HG03280 (cell line): ENCODE results near the gene GBP7.
A peak's percentile ranks its signal among the peaks of the same experiment; 100 is the strongest.

Experiments
- ATAC-seq: cut with Tn5 transposase; IDR thresholded peaks from one replicate; pipeline ENCODE4 v1.9.1; 2021; ENCODE audit warnings: mild to moderate bottlenecking, moderate library complexity; ENCODE audit not compliant: unreplicated experiment

Gene GBP7

GRCh38 chr1:89121641-89122040 lies 54.2 kb downstream of the GBP7 start:
- no peak for ATAC-seq

DNA sequence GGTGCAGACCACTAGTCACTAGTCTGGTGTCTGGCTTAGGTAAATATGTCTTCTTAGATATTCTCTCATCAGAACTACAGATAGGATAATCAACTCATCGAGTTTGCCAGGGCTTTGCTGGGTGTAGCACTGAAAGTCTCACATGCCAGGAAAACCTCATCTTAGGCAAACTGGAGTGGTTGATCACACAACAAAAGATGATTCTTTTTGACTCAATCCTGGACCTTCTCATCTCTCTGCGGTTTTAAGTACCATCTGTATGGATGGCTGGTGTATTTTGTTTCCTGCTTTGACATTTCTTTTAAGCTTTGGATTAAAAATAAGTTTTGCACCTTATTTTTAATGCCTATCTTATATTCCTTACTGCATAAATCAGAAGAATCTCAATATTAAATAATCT lies 61.1 kb downstream of the GBP7 start:
- ATAC-seq: no peak

DNA sequence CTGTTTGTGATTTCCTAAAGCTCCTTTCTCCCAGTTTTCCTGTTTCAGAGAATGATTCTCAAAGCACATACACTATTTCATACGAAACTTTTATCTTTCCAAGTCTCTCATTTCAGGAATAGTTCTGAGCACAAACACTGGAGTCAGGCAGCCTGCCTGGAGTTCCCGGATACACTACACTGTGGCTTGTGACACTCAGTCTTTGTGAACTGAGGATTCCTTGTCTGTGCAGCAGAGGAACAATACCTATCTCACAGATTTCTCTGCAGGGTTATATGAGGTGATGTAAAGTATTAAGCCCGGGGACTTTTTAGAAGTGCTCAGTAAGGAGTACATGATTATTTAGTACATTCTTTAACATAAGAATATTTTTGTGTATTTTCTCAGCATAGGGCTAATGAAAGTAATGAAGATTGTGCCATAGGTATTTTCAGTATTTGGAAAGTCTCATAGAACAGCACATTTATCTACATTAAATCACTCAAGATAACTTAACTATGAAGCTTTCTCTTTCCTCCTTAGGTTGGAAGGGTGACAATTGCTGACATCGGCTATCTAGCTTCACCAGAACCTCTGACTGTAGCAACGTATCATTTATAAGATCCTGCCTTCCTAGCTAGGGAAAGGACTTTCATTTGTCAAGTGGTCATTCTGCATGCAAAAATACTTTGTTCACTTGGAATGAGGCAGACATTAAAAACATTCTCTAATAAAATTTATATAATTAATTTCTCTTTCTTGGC lies 62.8 kb downstream of the GBP7 start:
- ATAC-seq: no peak

DNA sequence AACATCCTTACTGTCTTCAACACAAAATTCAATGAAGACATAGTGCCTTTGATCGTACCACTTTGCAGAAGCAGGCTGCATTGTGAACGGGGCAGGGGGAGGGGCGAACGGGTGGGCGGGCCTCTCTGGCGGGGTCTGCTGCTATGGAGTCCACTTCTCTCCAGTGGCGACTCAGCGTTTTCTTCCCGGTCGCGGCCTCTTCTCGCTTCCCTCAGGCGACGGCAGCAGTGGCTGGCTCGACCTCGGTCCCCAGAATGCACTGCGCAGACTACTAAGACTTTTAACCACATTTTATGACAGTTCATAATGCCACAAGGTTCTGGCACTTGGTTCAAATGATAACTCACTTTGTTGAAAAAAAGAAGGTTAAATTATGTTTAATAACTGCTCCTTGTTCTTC lies 71.1 kb downstream of the GBP7 start:
- ATAC-seq: no peak

GRCh38 chr1:89104147-89104546 lies 71.7 kb downstream of the GBP7 start:
- no peak for ATAC-seq

DNA sequence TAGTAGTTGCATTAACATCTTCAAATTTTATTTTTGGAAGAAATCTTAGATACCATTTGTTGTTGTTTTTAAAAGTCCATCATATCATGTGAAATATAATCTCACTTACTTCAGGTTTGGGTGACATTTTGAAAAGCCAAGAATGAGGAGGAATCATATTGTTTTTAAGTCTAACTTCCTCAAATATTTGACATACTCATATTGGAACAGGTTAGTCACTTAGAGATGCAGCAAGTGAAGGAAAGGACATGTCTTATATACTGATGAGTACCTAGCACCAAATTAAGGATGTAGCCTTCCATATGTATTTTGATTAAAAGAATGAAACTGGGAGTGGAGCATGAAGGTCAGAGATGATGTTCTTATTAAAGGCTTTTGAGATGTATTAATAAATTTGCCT lies 73.8 kb downstream of the GBP7 start:
- no peak for ATAC-seq

- no peak for ATAC-seq
These were observed 75.4 kb downstream of the GBP7 start for GRCh38 chr1:89100412-89100811.

- ATAC-seq: no peak
These were observed 76.9 kb downstream of the GBP7 start for GRCh38 chr1:89098857-89099256.

DNA sequence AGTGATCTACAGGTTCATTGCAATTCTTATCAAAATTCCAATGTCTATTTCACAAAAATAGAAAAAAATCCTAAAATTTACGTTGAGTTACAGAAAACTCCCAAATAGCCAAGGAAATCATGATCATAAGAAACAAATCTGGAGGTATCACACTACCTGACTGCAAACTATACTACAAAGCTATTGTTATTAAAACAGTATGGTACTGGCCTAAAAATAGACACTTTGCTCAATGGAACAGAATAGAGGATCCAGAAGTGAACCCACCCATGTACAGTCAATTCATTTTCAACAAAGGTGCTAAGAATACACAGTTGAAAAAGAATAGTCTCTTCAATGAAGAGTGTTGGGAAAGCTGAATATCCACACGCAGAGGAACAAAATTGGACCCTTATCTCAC lies 80.1 kb downstream of the GBP7 start:
- ATAC-seq: no peak

- no peak for ATAC-seq
These were observed 85.8 kb downstream of the GBP7 start for GRCh38 chr1:89089962-89090361.

GRCh38 chr1:89088572-89088971 lies 87.2 kb downstream of the GBP7 start:
- ATAC-seq: no peak

- no peak for ATAC-seq
These were observed 88.6 kb downstream of the GBP7 start for GRCh38 chr1:89087241-89087640.

GRCh38 chr1:89085781-89086180 lies 90.0 kb downstream of the GBP7 start:
- ATAC-seq: peak; percentile 55
